ENCODE results near the gene PTPRD.
"Not testable (repeated sequence)": the region's sequence is repeated elsewhere in the genome, so short reads cannot be mapped to it uniquely, and the experiment has no call there.

The PTPRD gene

GRCh38 chr9:8943392-8943791 is 1669.4 kb downstream of the PTPRD start:
- DNase-seq = no peak

DNA sequence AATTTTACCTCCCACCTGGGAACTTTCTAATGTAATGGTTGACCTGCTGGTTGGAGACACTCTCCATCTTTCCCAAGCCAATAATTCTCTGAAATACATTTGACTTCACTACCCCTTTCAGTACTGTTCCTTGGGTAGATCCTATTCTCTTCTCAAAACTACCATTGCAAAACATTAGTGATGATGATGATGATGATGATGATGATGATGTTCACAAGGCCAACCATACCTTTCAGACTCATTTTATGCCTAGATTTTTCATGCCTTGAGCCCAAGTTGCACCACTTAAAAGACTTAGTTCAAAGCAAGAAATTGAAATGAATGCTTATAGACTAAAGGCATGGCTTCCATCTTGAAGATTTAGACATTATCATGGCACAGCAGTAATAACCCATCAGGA is 1672.2 kb downstream of the PTPRD start:
- DNase-seq = no peak

DNA sequence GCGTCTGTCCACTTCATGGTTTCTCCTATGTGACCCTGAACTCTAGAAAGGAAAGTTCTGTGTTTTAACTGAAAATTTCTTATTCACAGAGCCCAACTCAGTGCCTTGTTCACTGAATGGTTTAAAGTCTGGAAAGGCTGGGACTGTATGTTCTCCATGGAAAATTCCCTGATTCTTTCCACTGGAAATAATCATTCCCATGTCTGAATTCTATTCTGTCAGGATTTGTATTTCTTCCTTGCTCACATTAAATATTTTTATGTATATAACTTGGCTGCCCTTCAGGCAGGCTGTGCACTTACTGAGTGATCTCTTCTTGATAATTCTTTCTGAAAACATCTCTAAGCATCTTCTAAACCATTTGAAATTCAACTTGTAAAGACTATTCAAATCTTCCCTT is 1686.3 kb downstream of the PTPRD start:
- no peak for DNase-seq

GRCh38 chr9:8924562-8924961 is 1688.2 kb downstream of the PTPRD start:
- no peak for DNase-seq

DNA sequence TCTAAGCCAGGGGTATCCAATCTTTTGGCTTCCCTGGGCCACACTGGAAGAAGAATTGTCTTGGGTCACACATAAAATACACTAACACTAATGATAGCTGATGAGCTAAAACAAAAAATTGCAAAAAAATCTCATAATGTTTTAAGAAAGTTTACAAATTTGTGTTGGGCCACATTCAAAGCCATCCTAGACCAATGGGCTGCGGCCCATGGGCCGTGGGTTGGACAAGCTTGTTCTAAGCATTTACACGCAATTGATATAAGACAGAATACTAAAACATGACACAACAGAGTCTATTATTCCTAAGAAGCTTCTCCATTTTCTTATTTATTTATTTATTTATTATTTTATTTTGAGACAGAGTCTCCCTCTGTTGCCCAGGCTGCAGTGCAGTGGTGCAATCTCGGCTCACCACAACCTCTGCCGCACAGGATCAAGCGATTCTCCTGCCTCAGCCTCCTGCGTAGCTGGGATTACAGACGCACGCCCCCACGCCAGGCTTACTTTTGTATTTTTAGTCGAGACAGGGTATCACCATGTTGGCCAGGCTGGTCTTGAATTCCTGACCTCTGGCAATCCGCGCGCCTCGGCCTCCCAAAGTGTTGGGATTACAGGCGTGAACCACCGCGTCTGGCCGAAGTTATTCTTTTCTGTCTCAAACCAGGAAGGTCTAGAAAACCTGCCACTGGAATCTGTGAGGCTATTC is 1692.2 kb downstream of the PTPRD start:
- not testable (repeated sequence) for DNase-seq

- DNase-seq = peak; percentile 47
These were observed 1694.7 kb downstream of the PTPRD start for GRCh38 chr9:8917956-8918739.

- no peak for DNase-seq
These were observed 1696.0 kb downstream of the PTPRD start for GRCh38 chr9:8916771-8917170.

- no peak for DNase-seq
These were observed 1704.9 kb downstream of the PTPRD start for GRCh38 chr9:8907868-8908267.

GRCh38 chr9:8905731-8906130 is 1707.1 kb downstream of the PTPRD start:
- DNase-seq = no peak

DNA sequence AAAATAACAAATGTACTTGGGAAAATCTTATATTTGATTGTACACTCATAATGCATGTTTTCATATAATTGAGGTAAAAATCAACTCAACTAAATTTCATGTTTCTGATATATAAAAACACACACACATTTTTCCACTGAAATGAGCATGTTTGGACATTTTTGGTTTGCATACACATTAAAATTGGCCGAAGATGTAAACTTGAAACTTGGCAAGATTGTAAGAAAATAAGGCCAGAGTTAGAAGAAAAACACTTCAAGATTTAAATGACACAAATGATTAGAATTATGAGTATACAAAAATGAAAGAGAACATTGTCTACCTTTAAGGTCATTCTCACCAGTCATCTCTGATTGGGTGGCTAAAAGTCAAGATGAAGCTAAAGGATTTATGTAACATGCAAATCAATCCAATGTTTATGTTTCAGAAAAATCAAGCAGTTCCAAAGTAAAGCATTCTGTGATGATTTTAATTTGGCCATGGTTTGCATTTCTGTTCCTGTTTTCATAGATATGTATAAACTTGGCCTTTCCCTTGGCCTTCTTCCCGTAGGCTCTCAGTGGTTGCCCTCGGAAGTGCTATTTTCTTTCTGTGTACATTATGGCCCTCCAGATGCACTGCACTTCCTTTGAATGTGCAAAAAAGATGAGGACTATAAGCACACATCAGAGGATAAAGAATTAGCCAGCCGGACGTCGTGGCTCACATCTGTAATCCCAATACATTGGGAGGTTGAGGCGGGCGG is 1707.9 kb downstream of the PTPRD start:
- no peak for DNase-seq

GRCh38 chr9:8903077-8903476 is 1709.7 kb downstream of the PTPRD start:
- no peak for DNase-seq

DNA sequence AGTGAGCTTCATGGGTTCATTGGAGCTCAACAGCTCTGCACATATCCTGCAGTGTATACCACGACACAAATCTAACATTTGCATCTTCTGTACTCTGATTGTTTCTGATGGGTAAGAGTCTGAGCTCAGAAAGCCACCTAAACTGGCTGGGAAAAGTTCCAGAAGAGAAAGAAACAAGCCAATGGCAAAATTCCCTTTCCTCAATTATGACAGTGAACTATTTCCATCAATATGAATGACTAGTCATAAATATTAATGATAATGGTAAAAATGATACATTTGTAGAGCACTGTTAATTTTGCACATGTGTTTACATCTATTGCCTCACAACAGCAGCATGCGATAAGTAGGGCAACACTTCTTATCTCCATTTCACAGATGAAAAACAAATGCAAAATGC is 1711.7 kb downstream of the PTPRD start:
- no peak for DNase-seq

GRCh38 chr9:8899511-8899910 is 1713.3 kb downstream of the PTPRD start:
- DNase-seq = no peak

DNA sequence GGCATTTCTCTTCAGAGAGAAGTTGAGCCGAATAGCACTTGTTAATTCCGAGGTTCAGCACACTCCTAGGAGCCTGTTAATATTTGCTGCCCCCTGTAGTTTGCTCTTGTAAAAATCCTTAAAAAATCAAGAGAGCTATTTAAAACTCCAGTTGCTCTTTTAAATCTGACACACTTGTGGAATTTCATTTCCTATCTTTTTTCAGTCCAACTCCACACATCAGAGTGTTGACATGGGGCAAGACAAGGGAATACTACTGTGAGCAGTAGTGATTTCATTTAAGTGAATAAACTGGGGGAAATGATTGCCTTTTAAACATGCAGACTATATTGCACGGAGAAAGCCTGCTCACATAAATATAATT is 1717.0 kb downstream of the PTPRD start:
- peak; percentile 52 for DNase-seq

DNA sequence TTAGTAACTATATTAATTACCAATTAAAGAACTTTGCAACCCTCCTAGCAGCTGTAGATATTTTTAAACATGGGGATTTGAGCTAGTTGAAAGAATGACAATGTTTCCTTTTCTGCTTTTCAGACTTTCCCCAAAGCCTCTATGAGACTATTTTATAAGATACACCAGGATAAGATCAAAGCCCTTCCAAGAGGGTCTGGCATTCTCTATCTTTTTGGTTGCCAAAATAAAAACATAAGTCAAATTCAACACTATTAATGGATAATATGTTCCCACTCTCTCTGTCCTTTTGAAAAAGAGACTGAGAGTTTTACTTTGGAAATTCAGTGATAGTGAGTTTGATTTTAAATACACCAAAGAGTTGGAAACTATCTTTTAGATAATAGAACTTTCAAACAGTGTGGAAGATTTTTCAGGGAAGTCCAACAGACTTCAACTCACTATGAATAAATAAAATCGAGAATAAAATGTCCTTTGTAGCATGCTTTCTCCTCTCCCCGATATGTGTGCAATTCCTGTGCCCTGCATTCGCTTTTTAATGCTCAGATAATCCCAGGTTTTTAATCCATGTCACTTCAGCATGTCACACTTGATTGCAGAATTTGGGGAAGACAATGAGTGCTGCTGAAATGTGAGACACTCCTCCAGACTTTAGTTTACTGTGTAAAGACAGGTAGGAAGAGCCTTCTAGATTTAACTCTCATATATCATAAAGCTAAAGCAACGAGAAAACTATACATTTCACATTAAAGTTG is 1717.5 kb downstream of the PTPRD start:
- no peak for DNase-seq

DNA sequence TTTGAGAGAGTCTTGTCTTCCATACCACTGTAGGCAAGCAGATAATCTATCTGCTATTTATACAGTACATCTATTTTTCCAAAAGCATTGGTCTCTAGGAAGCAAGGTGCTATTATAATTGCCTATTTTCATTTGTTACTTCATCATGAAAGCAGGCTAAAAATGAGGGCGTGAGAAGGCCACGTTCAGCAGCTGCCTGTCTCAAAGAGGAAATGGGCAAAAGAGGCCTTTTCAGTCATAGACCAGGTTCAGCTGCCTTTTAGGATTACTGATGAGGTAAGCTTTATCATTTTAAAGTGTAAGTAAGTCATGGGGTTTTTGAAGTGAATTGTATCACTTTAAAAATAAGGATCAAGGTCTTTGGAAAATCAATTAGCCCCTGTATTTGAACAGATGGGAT is 1722.1 kb downstream of the PTPRD start:
- no peak for DNase-seq

DNA sequence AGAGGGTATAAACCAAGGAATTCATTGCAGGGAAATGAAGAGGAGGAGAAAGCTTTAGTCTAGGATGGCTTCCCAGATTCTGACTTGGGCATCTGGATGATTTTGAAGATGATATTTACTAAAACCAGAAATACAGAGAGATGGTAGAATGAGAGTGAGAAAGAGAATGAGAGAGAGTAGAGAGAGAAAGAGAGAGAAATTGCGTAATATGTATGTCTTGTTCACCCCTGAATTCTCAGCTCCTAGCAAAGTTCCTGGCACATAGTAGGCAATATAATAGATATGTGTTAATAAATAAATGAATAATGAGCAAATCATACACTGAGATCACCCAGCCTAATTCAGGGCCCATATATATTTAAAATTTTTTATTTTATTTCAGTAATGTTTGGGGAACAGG is 1723.7 kb downstream of the PTPRD start:
- DNase-seq = no peak

DNA sequence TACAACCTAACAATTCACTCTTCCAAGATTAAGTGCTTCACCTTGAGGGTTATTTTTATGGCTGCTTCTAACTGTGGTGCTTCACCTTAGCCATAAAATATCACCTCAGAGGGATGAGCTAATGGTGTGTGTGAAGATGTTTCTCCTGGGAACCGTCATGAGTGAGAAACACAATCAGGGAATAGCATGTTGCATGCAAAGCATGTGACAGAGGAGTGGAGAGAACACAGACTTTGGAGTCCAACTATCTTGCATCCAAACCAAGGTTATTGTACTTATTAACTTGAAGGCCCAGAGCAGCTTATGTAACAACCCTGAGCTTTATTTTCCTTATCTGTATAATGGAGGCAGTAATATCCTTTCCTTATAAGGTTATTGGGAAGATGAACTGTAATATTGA is 1724.2 kb downstream of the PTPRD start:
- DNase-seq = no peak

DNA sequence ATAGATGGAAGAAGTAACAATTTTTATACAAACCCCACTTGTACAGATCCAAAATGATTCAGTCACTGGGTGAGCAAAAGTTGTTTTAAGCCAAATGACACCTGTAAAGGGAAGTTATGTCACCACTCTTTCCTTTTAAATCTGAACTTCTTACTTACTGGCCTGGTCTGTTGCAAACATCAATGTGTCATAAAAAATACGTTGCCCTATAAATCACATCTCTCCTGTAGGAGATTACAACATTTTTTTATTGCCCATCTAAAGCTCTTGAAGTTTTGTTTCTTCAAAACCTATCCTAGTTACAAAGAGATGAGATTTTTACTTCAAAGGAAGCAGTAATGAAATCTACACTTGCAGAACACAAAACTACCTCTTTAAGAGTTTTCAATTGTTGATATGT is 1725.4 kb downstream of the PTPRD start:
- DNase-seq = no peak

DNA sequence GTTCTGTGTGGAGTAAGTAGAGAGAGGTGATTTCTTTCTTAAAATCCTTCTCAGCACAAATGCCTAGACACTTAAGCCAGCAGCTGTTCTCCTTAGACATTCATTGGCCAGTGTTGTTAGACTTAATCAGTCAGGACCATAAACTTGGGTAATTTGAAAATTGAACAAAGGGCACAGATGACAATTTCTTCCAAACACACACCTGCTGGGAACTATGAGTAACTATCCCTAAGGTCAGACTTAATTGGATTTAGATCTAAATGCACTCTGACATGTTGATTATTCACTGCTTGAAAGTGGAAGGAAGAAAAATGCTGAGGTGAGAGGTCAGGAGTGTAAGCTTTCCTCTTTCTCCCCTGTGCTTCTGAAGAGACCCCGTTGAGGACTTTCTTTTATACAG is 1729.5 kb downstream of the PTPRD start:
- no peak for DNase-seq

DNA sequence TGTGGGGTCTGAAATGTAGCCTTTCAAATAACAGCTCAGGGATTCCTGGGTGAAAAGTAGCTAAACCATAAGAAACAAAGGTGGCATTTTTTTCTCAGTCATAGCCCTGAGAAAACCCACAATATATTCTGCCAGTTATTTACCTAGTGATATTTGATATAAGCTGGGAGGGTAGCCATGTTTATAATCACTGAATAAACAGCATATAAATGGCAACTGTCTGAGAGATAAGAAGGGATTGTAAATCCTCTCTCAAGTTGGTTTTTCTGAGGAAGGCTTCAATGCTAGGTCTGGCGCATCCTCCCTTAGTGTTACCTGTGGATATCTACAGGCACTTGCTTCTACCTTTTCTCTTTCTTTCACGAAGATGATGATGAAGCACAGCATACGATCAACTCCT is 1732.7 kb downstream of the PTPRD start:
- DNase-seq = no peak

DNA sequence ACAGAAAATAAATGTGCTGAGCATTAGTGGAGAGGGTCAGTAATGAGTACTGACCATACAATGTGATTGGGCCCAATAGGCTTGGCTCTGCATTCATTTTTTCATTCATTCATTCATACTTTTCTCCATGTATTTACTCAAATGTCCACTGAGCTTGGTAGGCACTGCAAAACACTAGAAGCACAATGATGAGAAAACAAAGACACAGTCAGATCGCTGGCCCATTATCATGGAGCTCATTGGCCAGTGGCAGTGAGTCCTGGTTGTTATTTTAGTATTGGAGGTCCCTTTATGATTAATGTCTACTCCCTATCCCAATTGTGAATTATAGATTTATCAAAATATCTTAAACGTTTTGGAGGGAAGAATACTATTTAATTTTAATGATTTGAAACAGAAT is 1733.5 kb downstream of the PTPRD start:
- no peak for DNase-seq
